ENCODE results near the gene MAGOH.

The MAGOH gene

GRCh38 chr1:53281133-53281532 lies 42.8 kb upstream of the MAGOH start:
- no peak overlapping the region for H3K9ac ChIP-seq (ENCODE audit: insufficient read length, low read depth)
- no peak overlapping the region for H3K4me3 ChIP-seq (ENCODE audit: insufficient read length, low read depth)
- H3K36me3 ChIP-seq (ENCODE audit: insufficient read depth, insufficient read length, low read length): peaks cover 88% of the 10 kb centered on the region
- no peak for DNase-seq (ENCODE audit: low read depth, low spot score)
- no peak for TF ChIP-seq SUZ12 (IDR thresholded peaks at IDR 0.05; ENCODE audit: extremely low read depth, insufficient read depth, insufficient read length)
- TF ChIP-seq ZNF274 (IDR thresholded peaks at IDR 0.05; ENCODE audit: low read depth, low read length): no peak
- no peak for TF ChIP-seq YY1 (IDR thresholded peaks at IDR 0.05; ENCODE audit: insufficient read depth, insufficient read length)
- H3K27me3 ChIP-seq (ENCODE audit: insufficient read depth, insufficient read length): no peaks in the 10 kb centered on the region
- H3K9me3 ChIP-seq (ENCODE audit: insufficient read depth, low read length): no peaks in the 10 kb centered on the region
- no peaks in the 10 kb centered on the region for H3K4me1 ChIP-seq (ENCODE audit: insufficient read depth, insufficient read length)

GRCh38 chr1:53280496-53280895 lies 42.2 kb upstream of the MAGOH start:
- H3K27me3 ChIP-seq (ENCODE audit: insufficient read depth, insufficient read length): no peaks in the 10 kb centered on the region
- H3K4me1 ChIP-seq (ENCODE audit: insufficient read depth, insufficient read length): no peaks in the 10 kb centered on the region
- H3K36me3 ChIP-seq (ENCODE audit: insufficient read depth, insufficient read length, low read length): peaks cover 88% of the 10 kb centered on the region
- H3K4me3 ChIP-seq (ENCODE audit: insufficient read length, low read depth): no peak overlapping the region
- TF ChIP-seq SUZ12 (IDR thresholded peaks at IDR 0.05; ENCODE audit: extremely low read depth, insufficient read depth, insufficient read length): no peak
- TF ChIP-seq YY1 (IDR thresholded peaks at IDR 0.05; ENCODE audit: insufficient read depth, insufficient read length): no peak
- no peak for TF ChIP-seq ZNF274 (IDR thresholded peaks at IDR 0.05; ENCODE audit: low read depth, low read length)
- no peaks in the 10 kb centered on the region for H3K9me3 ChIP-seq (ENCODE audit: insufficient read depth, low read length)
- H3K9ac ChIP-seq (ENCODE audit: insufficient read length, low read depth): no peak overlapping the region
- DNase-seq (ENCODE audit: low read depth, low spot score): no peak

GRCh38 chr1:53279296-53280200 lies 41.2 kb upstream of the MAGOH start:
- Histone ChIP-seq H3K4me1 (ENCODE audit: insufficient read depth, insufficient read length) (no peaks in the 10 kb centered on the region), H3K4me3 (ENCODE audit: insufficient read length, low read depth) (no peak overlapping the region), H3K9ac (ENCODE audit: insufficient read length, low read depth) (no peak overlapping the region), H3K36me3 (ENCODE audit: insufficient read depth, insufficient read length, low read length) (peaks cover 88% of the 10 kb centered on the region), H3K9me3 (ENCODE audit: insufficient read depth, low read length) (no peaks in the 10 kb centered on the region), H3K27me3 (ENCODE audit: insufficient read depth, insufficient read length) (no peaks in the 10 kb centered on the region)
- no peak for DNase-seq (ENCODE audit: low read depth, low spot score)
- TF ChIP-seq ZNF274 (IDR thresholded peaks at IDR 0.05; ENCODE audit: low read depth, low read length) (no peak), SUZ12 (IDR thresholded peaks at IDR 0.05; ENCODE audit: extremely low read depth, insufficient read depth, insufficient read length) (no peak)

GRCh38 chr1:53278298-53278725 lies 40.0 kb upstream of the MAGOH start:
- peaks cover 94% of the 10 kb centered on the region for H3K36me3 ChIP-seq (ENCODE audit: insufficient read depth, insufficient read length, low read length)
- no peak overlapping the region for H3K4me3 ChIP-seq (ENCODE audit: insufficient read length, low read depth)
- H3K9ac ChIP-seq (ENCODE audit: insufficient read length, low read depth): no peak overlapping the region
- no peaks in the 10 kb centered on the region for H3K27me3 ChIP-seq (ENCODE audit: insufficient read depth, insufficient read length)
- H3K9me3 ChIP-seq (ENCODE audit: insufficient read depth, low read length): no peaks in the 10 kb centered on the region
- no peaks in the 10 kb centered on the region for H3K4me1 ChIP-seq (ENCODE audit: insufficient read depth, insufficient read length)
- no peak for DNase-seq (ENCODE audit: low read depth, low spot score)
- TF ChIP-seq YY1 (IDR thresholded peaks at IDR 0.05; ENCODE audit: insufficient read depth, insufficient read length) (no peak), SUZ12 (IDR thresholded peaks at IDR 0.05; ENCODE audit: extremely low read depth, insufficient read depth, insufficient read length) (no peak), ZNF274 (IDR thresholded peaks at IDR 0.05; ENCODE audit: low read depth, low read length) (no peak)

- H3K9ac ChIP-seq (ENCODE audit: insufficient read length, low read depth): no peak overlapping the region
- H3K4me1 ChIP-seq (ENCODE audit: insufficient read depth, insufficient read length): no peaks in the 10 kb centered on the region
- H3K9me3 ChIP-seq (ENCODE audit: insufficient read depth, low read length): peaks cover under 1% of the 10 kb centered on the region; the same call in 1 of the 2 replicates
- H3K36me3 ChIP-seq (ENCODE audit: insufficient read depth, insufficient read length, low read length): peaks cover 96% of the 10 kb centered on the region
- H3K4me3 ChIP-seq (ENCODE audit: insufficient read length, low read depth): no peak overlapping the region
- no peak for TF ChIP-seq SUZ12 (IDR thresholded peaks at IDR 0.05; ENCODE audit: extremely low read depth, insufficient read depth, insufficient read length)
- TF ChIP-seq YY1 (IDR thresholded peaks at IDR 0.05; ENCODE audit: insufficient read depth, insufficient read length): no peak
- no peak for TF ChIP-seq ZNF274 (IDR thresholded peaks at IDR 0.05; ENCODE audit: low read depth, low read length)
- no peak for DNase-seq (ENCODE audit: low read depth, low spot score)
- no peaks in the 10 kb centered on the region for H3K27me3 ChIP-seq (ENCODE audit: insufficient read depth, insufficient read length)
These were observed 39.0 kb upstream of the MAGOH start for GRCh38 chr1:53277326-53277725.

GRCh38 chr1:53276902-53277281 lies 38.6 kb upstream of the MAGOH start:
- TF ChIP-seq SUZ12 (IDR thresholded peaks at IDR 0.05; ENCODE audit: extremely low read depth, insufficient read depth, insufficient read length): no peak
- TF ChIP-seq YY1 (IDR thresholded peaks at IDR 0.05; ENCODE audit: insufficient read depth, insufficient read length): no peak
- no peak for TF ChIP-seq ZNF274 (IDR thresholded peaks at IDR 0.05; ENCODE audit: low read depth, low read length)
- peaks cover 5% of the 10 kb centered on the region; the same call in 1 of the 2 replicates for H3K9me3 ChIP-seq (ENCODE audit: insufficient read depth, low read length)
- H3K9ac ChIP-seq (ENCODE audit: insufficient read length, low read depth): no peak overlapping the region
- no peaks in the 10 kb centered on the region for H3K4me1 ChIP-seq (ENCODE audit: insufficient read depth, insufficient read length)
- H3K27me3 ChIP-seq (ENCODE audit: insufficient read depth, insufficient read length): no peaks in the 10 kb centered on the region
- no peak for DNase-seq (ENCODE audit: low read depth, low spot score)
- no peak overlapping the region for H3K4me3 ChIP-seq (ENCODE audit: insufficient read length, low read depth)
- peaks cover 96% of the 10 kb centered on the region for H3K36me3 ChIP-seq (ENCODE audit: insufficient read depth, insufficient read length, low read length)

GRCh38 chr1:53276153-53276901 lies 38.0 kb upstream of the MAGOH start:
- DNase-seq (ENCODE audit: low read depth, low spot score): no peak
- no peak for TF ChIP-seq YY1 (IDR thresholded peaks at IDR 0.05; ENCODE audit: insufficient read depth, insufficient read length)
- no peak for TF ChIP-seq SUZ12 (IDR thresholded peaks at IDR 0.05; ENCODE audit: extremely low read depth, insufficient read depth, insufficient read length)
- no peak for TF ChIP-seq ZNF274 (IDR thresholded peaks at IDR 0.05; ENCODE audit: low read depth, low read length)
- no peaks in the 10 kb centered on the region for H3K4me1 ChIP-seq (ENCODE audit: insufficient read depth, insufficient read length)
- H3K9me3 ChIP-seq (ENCODE audit: insufficient read depth, low read length): peaks cover 11% of the 10 kb centered on the region; the same call in 1 of the 2 replicates
- H3K27me3 ChIP-seq (ENCODE audit: insufficient read depth, insufficient read length): no peaks in the 10 kb centered on the region
- peaks cover 96% of the 10 kb centered on the region for H3K36me3 ChIP-seq (ENCODE audit: insufficient read depth, insufficient read length, low read length)
- no peak overlapping the region for H3K9ac ChIP-seq (ENCODE audit: insufficient read length, low read depth)
- H3K4me3 ChIP-seq (ENCODE audit: insufficient read length, low read depth): no peak overlapping the region
